ENCODE results near the gene TET2.

DNA sequence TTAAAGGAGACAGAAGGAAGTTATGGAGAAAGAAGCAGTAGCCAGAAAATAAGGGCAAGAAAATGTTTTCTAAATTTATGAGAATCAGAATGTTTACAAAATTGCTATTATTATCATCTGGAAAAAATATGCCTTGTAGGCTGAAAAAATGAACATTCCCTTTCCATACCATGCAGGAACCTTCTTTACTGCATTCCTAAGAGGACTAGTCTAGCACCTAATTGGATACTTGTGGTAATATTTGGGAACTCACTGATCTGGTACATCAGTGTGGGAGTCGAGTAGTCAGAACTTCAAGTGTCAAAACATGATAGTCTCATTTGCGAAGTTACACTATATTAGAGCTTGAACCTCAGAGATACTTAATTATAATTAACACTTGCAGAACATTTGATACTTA, 51.9 kb downstream of the TET2 start:
- TF ChIP-seq, protein P1, sequence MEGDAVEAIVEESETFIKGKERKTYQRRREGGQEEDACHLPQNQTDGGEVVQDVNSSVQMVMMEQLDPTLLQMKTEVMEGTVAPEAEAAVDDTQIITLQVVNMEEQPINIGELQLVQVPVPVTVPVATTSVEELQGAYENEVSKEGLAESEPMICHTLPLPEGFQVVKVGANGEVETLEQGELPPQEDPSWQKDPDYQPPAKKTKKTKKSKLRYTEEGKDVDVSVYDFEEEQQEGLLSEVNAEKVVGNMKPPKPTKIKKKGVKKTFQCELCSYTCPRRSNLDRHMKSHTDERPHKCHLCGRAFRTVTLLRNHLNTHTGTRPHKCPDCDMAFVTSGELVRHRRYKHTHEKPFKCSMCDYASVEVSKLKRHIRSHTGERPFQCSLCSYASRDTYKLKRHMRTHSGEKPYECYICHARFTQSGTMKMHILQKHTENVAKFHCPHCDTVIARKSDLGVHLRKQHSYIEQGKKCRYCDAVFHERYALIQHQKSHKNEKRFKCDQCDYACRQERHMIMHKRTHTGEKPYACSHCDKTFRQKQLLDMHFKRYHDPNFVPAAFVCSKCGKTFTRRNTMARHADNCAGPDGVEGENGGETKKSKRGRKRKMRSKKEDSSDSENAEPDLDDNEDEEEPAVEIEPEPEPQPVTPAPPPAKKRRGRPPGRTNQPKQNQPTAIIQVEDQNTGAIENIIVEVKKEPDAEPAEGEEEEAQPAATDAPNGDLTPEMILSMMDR (IDR thresholded peaks at IDR 0.05): no peak
- no peak for TF ChIP-seq POLR2A (IDR thresholded peaks at IDR 0.05)
